GM12878 (cell line): Measurements from ENCODE around the gene C2orf68. TPM values are rescaled to one million over a fixed set of nuclear protein-coding genes. Genes with fewer than 3 reads are reported as not detected.

Source experiments
- ATAC-seq: fragments of 200-7000 bp; cut with Tn5 transposase; 3 replicates; pipeline ENCODE4 v1.9.1; 2020; ENCODE audit warnings: mild to moderate bottlenecking, moderate library complexity
- BruUV-seq: library from RNA; stranded (reverse); fragments of 400-500 nt; replicated peaks from 2 replicates; lab custom pipeline; 2021; lab: Mats Ljungman, UMichigan
- CTCF ChIA-PET: fragments of 300-600 bp; sonication (Branson Sonifier 250); formaldehyde crosslinking; extraction: SDS; loops from one replicate; lab custom pipeline; 2021; ENCODE audit warnings: inconsistent platforms; lab: Yijun Ruan, JAX
- POLR2A ChIA-PET: fragments of 350-600 bp; formaldehyde crosslinking; extraction: SDS; loops from one replicate; lab custom pipeline; 2021; ENCODE audit warnings: inconsistent platforms; lab: Charles Lee
- RAD21 ChIA-PET: fragments of 300-600 bp; sonication (Branson Sonifier 250); formaldehyde crosslinking; loops from one replicate; lab custom pipeline; 2023; ENCODE audit warnings: antibody characterized with exemption; ENCODE audit not compliant: unreplicated experiment; lab: Charles Lee
- SMC1A ChIA-PET: fragments of 300-600 bp; sonication (Branson Sonifier 250); formaldehyde crosslinking; loops from one replicate; lab custom pipeline; 2023; ENCODE audit not compliant: unreplicated experiment, uncharacterized antibody; lab: Charles Lee
- DNase-seq: peaks from one replicate; pipeline ENCODE4 v3.0.0-alpha.2; 2011; ENCODE audit warnings: low read depth, low spot score
- FAIRE-seq: peaks from 3 replicates; lab custom pipeline; 2011; peaks lifted over from hg19 to GRCh38; lab: Jason Lieb, UNC
- H2AFZ ChIP-seq: 2 replicates; pipeline ENCODE4 v1.6.0; 2011; ENCODE audit warnings: low read depth, low read length, control low read depth; ENCODE audit not compliant: control insufficient read depth
- H3K27ac ChIP-seq: 2 replicates; pipeline ENCODE4 v1.5.1; 2011; ENCODE audit warnings: control low read depth; ENCODE audit not compliant: control insufficient read depth, insufficient read depth
- H3K27me3 ChIP-seq, 2 experiments: replicated peaks in 1 of 2; 2 replicates each; pipeline versions ENCODE4 v1.6.0 to v1.6.1; 2011; ENCODE audit warnings: low read length in 1 of 2; ENCODE audit not compliant: control insufficient read depth in 2 of 2, insufficient read depth in 2 of 2
- H3K36me3 ChIP-seq, 2 experiments: 2 replicates each; pipeline ENCODE4 v1.5.1; 2011; ENCODE audit warnings: low read length in 1 of 2; ENCODE audit not compliant: control insufficient read depth in 2 of 2, insufficient read depth in 2 of 2
- H3K4me1 ChIP-seq: 2 replicates; pipeline ENCODE4 v1.6.1; 2011; ENCODE audit warnings: mild to moderate bottlenecking, low read length, moderate library complexity, mixed read lengths; ENCODE audit not compliant: control insufficient read depth, insufficient read depth
- H3K4me2 ChIP-seq: 2 replicates; pipeline ENCODE4 v1.6.0; 2011; ENCODE audit warnings: control low read depth; ENCODE audit not compliant: control insufficient read depth, insufficient read depth
- H3K4me3 ChIP-seq: fragments of 200-600 bp; sonication (generic); 2 replicates; pipeline ENCODE4 v1.5.1; 2016
- H3K79me2 ChIP-seq: 2 replicates; pipeline ENCODE4 v1.6.0; 2011; ENCODE audit warnings: low read length; ENCODE audit not compliant: control insufficient read depth, insufficient read depth
- H3K9ac ChIP-seq: 2 replicates; pipeline ENCODE4 v1.8.0; 2011; ENCODE audit warnings: low read length, control low read depth, mixed read lengths; ENCODE audit not compliant: control insufficient read depth, insufficient read depth
- H3K9me3 ChIP-seq: replicated peaks from 3 replicates; pipeline ENCODE4 v1.5.1; 2011; ENCODE audit warnings: mild to moderate bottlenecking, low read length; ENCODE audit not compliant: control insufficient read depth, insufficient read depth
- H4K20me1 ChIP-seq: 2 replicates; pipeline ENCODE4 v1.6.0; 2011; ENCODE audit not compliant: control insufficient read depth, insufficient read depth
- IKZF1 ChIP-seq: fragments of 450-650 bp; conservative IDR thresholded peaks from 2 replicates; pipeline ENCODE4 v1.6.1; 2017; ENCODE audit warnings: antibody characterized with exemption, mild to moderate bottlenecking
- MEF2B ChIP-seq: fragments of 450-650 bp; IDR thresholded peaks from 2 replicates; pipeline ENCODE4 v1.6.1; 2018; ENCODE audit warnings: mild to moderate bottlenecking, moderate library complexity; ENCODE audit not compliant: partially characterized antibody, poor library complexity, severe bottlenecking
- POU2F2 ChIP-seq: IDR thresholded peaks from 3 replicates; pipeline ENCODE4 v1.6.1; 2011; ENCODE audit warnings: low read depth, mild to moderate bottlenecking, low read length, borderline replicate concordance
- SPI1 ChIP-seq: IDR thresholded peaks from 2 replicates; pipeline ENCODE4 v1.6.1; 2011; ENCODE audit warnings: low read depth, mild to moderate bottlenecking, low read length, moderate library complexity, borderline replicate concordance; ENCODE audit not compliant: insufficient read depth
- TAF1 ChIP-seq: IDR thresholded peaks from 2 replicates; pipeline ENCODE4 v1.6.1; 2011; ENCODE audit warnings: mild to moderate bottlenecking, low read depth, low read length, borderline replicate concordance
- TCF12 ChIP-seq: IDR thresholded peaks from 2 replicates; pipeline ENCODE4 v1.6.1; 2011; ENCODE audit warnings: low read depth, mild to moderate bottlenecking, low read length
- WGBS: methylation state at CpG from one replicate; pipeline ENCODE4 v1.1.6; 2016; ENCODE audit warnings: low lambda C conversion rate; ENCODE audit not compliant: insufficient replicate concordance, insufficient coverage; ENCODE audit errors: missing lambda C conversion rate; 5-methylcytosine and 5-hydroxymethylcytosine counted together
- in situ Hi-C: fragments of 300-500 bp; cut with MboI; formaldehyde crosslinking; loops from 9 replicates; pipeline ENCODE4 v1.14.3; 2018; ENCODE audit warnings: mixed read lengths
- intact Hi-C: fragments of 100-400 bp; cut with micrococcal nuclease; formaldehyde crosslinking; loops from one replicate; pipeline ENCODE4 v1.14.2; 2022; ENCODE audit not compliant: unreplicated experiment
- polyA plus RNA-seq, 11 experiments: library from polyadenylated mRNA; depleted of rRNA in 4 of 11; unstranded in 6 of 11; stranded (reverse) in 5 of 11; fragments of >200 nt; fragmentation: Nextera tagmentation in 4 of 11; fragmentation: Illumina TruSeq in 1 of 11; extraction: Ambion mirVana in 4 of 11; extraction: Trizol in 1 of 11; gene quantifications; 1 replicate in 1 of 11; 2 replicates in 10 of 11; pipeline versions ENCODE4 v1.2.1 to v1.2.3, GENCODE V29; 2011 to 2016; ENCODE audit warnings: inconsistent platforms in 2 of 11, missing spikeins in 2 of 11, low read depth in 1 of 11
- total RNA-seq, 4 experiments: library from RNA; depleted of rRNA in 3 of 4; stranded (reverse); fragments of >200 nt in 3 of 4; fragmentation: Illumina TruSeq in 1 of 4; extraction: Trizol in 1 of 4; gene quantifications; 2 replicates each; pipeline versions ENCODE4 v1.2.1 to v1.2.3, GENCODE V29; 2013 to 2021
- TF ChIP-seq, protein P1 (sequence below): fragments of 450-650 bp; IDR thresholded peaks from 2 replicates; pipeline ENCODE4 v1.6.1; 2018; ENCODE audit warnings: borderline replicate concordance, mild to moderate bottlenecking; ENCODE audit not compliant: partially characterized antibody

The C2orf68 gene
- total and polyA plus RNA-seq, 10 of the 15 experiments (the other 5 are each of a cell fraction or from before 2014, with no cell fraction given) = 12.7 to 56.1 (median 28.4) TPM

DNA sequence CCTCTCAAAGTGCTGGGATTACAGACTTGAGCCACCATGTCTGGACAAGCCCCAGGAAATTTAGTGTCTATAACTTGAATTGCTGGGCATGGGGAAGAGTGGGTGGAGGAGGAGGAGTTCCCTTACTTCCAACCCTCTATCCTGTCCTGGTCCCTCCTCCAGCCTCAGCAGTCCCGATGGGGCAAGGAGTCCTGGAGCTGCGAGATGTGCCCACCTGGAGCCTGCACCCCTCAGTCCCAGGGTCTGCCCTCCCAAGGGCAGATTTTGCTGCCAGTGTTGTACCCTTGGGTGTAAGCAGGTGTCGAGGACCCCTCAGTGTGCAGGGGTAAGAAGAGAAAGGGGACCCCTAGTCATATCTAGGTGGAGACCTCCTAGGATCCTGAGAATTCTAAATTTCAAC is 31.7 kb downstream of the C2orf68 start (continued):
- no peak for TF ChIP-seq TAF1

DNA sequence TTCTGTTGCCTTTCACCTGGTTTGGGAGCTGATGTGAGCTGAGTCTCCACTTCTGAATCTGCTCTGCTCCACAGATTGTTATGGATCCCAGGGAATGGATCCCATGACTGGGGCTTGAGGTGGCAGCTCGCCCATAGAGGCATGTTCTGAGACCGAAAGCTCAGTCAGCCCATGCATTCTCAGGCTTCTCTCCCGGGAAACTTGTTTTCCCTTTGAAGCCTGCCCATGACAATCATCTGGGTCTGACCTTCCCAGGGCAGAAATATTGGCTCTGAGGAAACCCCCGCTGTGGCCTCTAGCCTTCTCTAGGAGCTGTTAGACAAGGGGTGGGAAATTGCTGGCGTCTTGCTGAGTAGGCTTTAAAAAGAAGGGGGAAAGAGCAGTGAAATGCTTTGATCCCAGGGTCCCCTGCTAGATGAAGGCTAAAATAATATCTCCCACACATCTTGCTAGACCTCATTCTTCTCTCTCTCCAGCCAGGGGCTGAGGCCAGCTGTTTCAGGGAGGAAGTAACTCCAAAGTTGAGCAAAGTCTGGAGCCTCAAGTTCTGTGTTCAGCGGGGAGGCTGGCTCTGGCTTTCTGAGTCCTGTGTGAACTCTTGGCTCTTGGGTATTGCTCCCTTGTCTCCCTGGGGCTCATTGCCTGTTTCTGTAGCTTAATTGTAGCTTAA is 32.5 kb downstream of the C2orf68 start:
- H3K27ac ChIP-seq = peak overlapping the region; percentile 77
- H3K4me1 ChIP-seq = peaks cover 19% of the 10 kb centered on the region
- POLR2A ChIA-PET = interaction anchor here (0.7 to 4.6 kb wide), 7 partner anchors 8 to 41 kb away, joined by 3 to 57 read pairs (median 5); partner anchors contain the start of genes GGCX, MAT2A, RNF181 and TMEM150A
- H3K9me3 ChIP-seq = no peaks in the 10 kb centered on the region
- CTCF ChIA-PET = interaction anchor here (0.7 to 1.6 kb wide), 5 partner anchors 9 to 108 kb away, joined by 3 to 5 read pairs (median 3); partner anchors contain the start of gene RNF181
- TF ChIP-seq IKZF1 (0 out of 2 replicates have a peak, but pooled peaks have one; percentile 37), SPI1 (peak; percentile 61; the same call in 1 of the 2 replicates), MEF2B (peak; percentile 56), POU2F2 (no peak), TCF12 (0 out of 2 replicates have a peak, but pooled peaks have one; percentile 22)
- TF ChIP-seq, protein P1, sequence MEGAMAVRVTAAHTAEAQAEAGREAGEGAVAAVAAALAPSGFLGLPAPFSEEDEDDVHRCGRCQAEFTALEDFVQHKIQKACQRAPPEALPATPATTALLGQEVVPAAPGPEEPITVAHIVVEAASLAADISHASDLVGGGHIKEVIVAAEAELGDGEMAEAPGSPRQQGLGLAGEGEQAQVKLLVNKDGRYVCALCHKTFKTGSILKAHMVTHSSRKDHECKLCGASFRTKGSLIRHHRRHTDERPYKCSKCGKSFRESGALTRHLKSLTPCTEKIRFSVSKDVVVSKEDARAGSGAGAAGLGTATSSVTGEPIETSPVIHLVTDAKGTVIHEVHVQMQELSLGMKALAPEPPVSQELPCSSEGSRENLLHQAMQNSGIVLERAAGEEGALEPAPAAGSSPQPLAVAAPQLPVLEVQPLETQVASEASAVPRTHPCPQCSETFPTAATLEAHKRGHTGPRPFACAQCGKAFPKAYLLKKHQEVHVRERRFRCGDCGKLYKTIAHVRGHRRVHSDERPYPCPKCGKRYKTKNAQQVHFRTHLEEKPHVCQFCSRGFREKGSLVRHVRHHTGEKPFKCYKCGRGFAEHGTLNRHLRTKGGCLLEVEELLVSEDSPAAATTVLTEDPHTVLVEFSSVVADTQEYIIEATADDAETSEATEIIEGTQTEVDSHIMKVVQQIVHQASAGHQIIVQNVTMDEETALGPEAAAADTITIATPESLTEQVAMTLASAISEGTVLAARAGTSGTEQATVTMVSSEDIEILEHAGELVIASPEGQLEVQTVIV = no peak
- in situ Hi-C loops (no loop called here), intact Hi-C loops (no loop called here)
- peaks cover 0 to 6% of the 10 kb centered on the region in 2 experiments; a peak in 2 of 4 replicates for H3K36me3 ChIP-seq
- H3K27me3 ChIP-seq = no peaks in the 10 kb centered on the region
- peak overlapping the region; percentile 82 for H3K9ac ChIP-seq
- no peaks in the 10 kb centered on the region for H4K20me1 ChIP-seq
- SMC1A ChIA-PET = interaction anchor here (0.6 to 4.4 kb wide), 10 partner anchors 8 to 261 kb away, joined by 3 to 20 read pairs (median 4); partner anchors contain the start of gene RNF181
- FAIRE-seq (no peak), ATAC-seq (peak; percentile 12; the same call in 2 of the 3 replicates), DNase-seq (no peak)
- peak overlapping the region; percentile 85 for H3K4me2 ChIP-seq
- H2AFZ ChIP-seq = peak overlapping the region; percentile 11; the same call in 1 of the 2 replicates
- 64% methylated on average over 6 of the region's 6 CpGs for WGBS
- BruUV-seq = TSS peak; percentile 68
- peaks cover 26% of the 10 kb centered on the region for H3K79me2 ChIP-seq
- RAD21 ChIA-PET = interaction anchor here (0.8 to 1.2 kb wide), 6 partner anchors 27 to 225 kb away, joined by 3 to 4 read pairs (median 3); partner anchors contain the start of genes ELMOD3, RETSAT and SH2D6
- peak overlapping the region; percentile 77 for H3K4me3 ChIP-seq
